Thyroid gland (tissue), 4 donors: ENCODE results near the gene PIK3R5. TPM values are rescaled to one million over a fixed set of nuclear protein-coding genes. Genes with fewer than 3 reads are reported as not detected.

Experiments used
- DNase-seq, 2 donors: peaks; one replicate each; pipeline ENCODE4 v3.0.0-alpha.2; 2019
- H3K27ac ChIP-seq, 3 donors: fragments of 200-600 bp; sonication (generic); 1 replicate in 2 of 3; 2 replicates in 1 of 3; pipeline ENCODE4 v1.5.1; 2016 to 2019; ENCODE audit warnings: mild to moderate bottlenecking in 1 of 3, moderate library complexity in 1 of 3
- H3K27me3 ChIP-seq: fragments of 200-600 bp; sonication (generic); one replicate; pipeline ENCODE4 v1.5.1; 2019
- H3K36me3 ChIP-seq, 2 donors: fragments of 200-600 bp; sonication (generic); one replicate each; pipeline ENCODE4 v1.5.1; 2016 to 2019
- H3K4me1 ChIP-seq, 2 donors: fragments of 200-600 bp; sonication (generic); one replicate each; pipeline ENCODE4 v1.5.1; 2017 to 2019
- H3K4me3 ChIP-seq, 3 donors: fragments of 200-600 bp; sonication (generic); replicated peaks in 1 of 3; 1 replicate in 2 of 3; 2 replicates in 1 of 3; pipeline ENCODE4 v1.5.1; 2016; ENCODE audit warnings: mild to moderate bottlenecking in 1 of 3
- H3K9me3 ChIP-seq: fragments of 200-600 bp; sonication (generic); one replicate; pipeline ENCODE4 v1.5.1; 2017
- POLR2A ChIP-seq, 2 donors: fragments of 450-650 bp; IDR thresholded peaks; one replicate each; pipeline ENCODE4 v1.6.1; 2017; ENCODE audit warnings: antibody characterized with exemption in 2 of 2, mild to moderate bottlenecking in 2 of 2, moderate library complexity in 1 of 2
- WGBS, 2 donors: methylation state at CpG; one replicate each; pipeline ENCODE4 v1.1.5; 2017; 5-methylcytosine and 5-hydroxymethylcytosine counted together
- intact Hi-C: fragments of 100-400 bp; cut with DNase I; formaldehyde crosslinking; loops from one replicate; pipeline ENCODE4 v1.15.1; 2023
- total RNA-seq, 4 donors: library from RNA; depleted of rRNA; stranded (reverse); fragments of >200 nt; gene quantifications; one replicate each; pipeline ENCODE4 v1.2.3, GENCODE V29; 2016
- TF ChIP-seq, protein P1 (sequence below), 6 experiments: fragments of 200-600 bp in 3 of 6; fragments of 450-650 bp in 3 of 6; sonication (generic) in 3 of 6; IDR thresholded peaks; one replicate each; pipeline ENCODE4 v1.5.1; 2016 to 2019; ENCODE audit warnings: antibody characterized with exemption in 6 of 6, mild to moderate bottlenecking in 2 of 6, inconsistent platforms in 1 of 6, moderate library complexity in 1 of 6

PIK3R5 gene
- total RNA-seq, 4 donors from 2014 or later: 2.3 to 10.6 (median 5.1) TPM

DNA sequence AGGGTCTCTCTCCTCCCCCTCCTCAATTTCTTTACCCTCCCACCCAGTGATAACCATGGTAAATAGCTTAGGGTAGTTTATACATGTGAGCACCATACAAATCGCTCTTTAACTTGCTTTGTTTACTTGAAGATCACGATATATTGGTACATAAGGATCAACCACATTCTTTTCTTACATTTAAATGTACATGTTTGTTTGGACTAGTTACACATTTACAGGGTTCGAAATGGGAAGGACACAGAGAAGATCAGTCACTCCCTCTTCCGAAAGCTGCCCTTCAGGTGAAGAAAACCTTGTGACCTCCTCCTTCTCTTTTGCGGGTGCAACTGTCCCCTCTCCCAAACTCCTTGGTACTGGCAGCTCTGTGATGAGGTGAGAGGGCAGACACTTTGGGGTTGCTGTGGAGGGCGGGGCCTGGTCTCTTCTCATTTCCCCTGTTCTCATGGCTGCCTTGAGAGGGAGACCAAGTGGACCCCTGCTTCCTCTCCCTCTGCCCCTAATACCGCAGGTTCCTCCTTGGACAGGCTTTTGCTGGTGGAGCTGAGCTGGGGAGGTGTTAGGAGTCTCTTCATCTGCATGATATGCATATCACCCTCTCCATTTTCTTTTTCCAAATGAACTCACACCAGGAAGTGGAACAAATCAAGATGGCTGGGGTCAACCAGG, 93.3 kb downstream of the PIK3R5 start:
- WGBS, 2 donors: 90 to 93% methylated on average over 7 of the region's 7 CpGs
- Histone ChIP-seq H3K4me1 (no peaks in the 10 kb centered on the region), H3K27ac (no peak overlapping the region), H3K27me3 (no peaks in the 10 kb centered on the region), H3K9me3 (no peaks in the 10 kb centered on the region), H3K4me3 (no peak overlapping the region), H3K36me3 (no peaks in the 10 kb centered on the region)
- no peak for DNase-seq
- TF ChIP-seq POLR2A (IDR thresholded peaks at IDR 0.05): no peak
- TF ChIP-seq, protein P1, sequence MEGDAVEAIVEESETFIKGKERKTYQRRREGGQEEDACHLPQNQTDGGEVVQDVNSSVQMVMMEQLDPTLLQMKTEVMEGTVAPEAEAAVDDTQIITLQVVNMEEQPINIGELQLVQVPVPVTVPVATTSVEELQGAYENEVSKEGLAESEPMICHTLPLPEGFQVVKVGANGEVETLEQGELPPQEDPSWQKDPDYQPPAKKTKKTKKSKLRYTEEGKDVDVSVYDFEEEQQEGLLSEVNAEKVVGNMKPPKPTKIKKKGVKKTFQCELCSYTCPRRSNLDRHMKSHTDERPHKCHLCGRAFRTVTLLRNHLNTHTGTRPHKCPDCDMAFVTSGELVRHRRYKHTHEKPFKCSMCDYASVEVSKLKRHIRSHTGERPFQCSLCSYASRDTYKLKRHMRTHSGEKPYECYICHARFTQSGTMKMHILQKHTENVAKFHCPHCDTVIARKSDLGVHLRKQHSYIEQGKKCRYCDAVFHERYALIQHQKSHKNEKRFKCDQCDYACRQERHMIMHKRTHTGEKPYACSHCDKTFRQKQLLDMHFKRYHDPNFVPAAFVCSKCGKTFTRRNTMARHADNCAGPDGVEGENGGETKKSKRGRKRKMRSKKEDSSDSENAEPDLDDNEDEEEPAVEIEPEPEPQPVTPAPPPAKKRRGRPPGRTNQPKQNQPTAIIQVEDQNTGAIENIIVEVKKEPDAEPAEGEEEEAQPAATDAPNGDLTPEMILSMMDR (IDR thresholded peaks at IDR 0.05): no peak
- intact Hi-C loops: no loop called here

DNA sequence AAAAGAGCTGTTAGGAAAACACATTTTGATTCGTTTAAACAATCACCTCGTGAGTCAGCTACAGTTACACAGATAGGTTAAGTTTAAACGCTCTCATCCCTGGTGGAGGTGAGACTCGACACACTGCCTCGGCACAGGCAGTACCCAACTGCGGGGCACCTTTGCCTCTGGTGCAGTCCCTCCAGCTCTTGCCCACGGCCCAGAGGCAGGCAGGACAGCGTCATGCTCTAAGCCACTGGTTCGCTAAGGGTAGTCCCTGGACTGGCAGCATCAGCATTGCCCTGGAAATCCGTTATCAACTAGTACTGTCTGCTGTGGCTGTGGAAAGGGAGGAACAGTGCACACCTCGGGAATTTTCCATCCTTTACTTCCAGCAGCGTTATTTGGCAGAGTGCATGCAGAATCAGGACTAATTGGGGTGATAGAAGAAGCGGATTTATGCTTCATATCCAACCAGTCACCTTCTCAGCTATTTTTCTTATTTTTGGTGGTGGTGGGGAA, 94.4 kb downstream of the PIK3R5 start:
- WGBS, 2 donors: 86 to 87% methylated on average over 13 of the region's 13 CpGs
- no peak for DNase-seq

GRCh38 chr17:8870406-8871040, 95.0 kb downstream of the PIK3R5 start:
- H3K36me3 ChIP-seq: no peaks in the 10 kb centered on the region

More for the DNA sequence above, 94.4 kb downstream of the PIK3R5 start:
- Histone ChIP-seq H3K27me3 (no peaks in the 10 kb centered on the region), H3K27ac (no peak overlapping the region), H3K4me3 (no peak overlapping the region), H3K9me3 (no peaks in the 10 kb centered on the region), H3K36me3 (no peaks in the 10 kb centered on the region), H3K4me1 (no peaks in the 10 kb centered on the region)
- intact Hi-C loops: no loop called here
- no peak for TF ChIP-seq POLR2A (IDR thresholded peaks at IDR 0.05)
- TF ChIP-seq, protein P1 (IDR thresholded peaks at IDR 0.05): no peak

DNA sequence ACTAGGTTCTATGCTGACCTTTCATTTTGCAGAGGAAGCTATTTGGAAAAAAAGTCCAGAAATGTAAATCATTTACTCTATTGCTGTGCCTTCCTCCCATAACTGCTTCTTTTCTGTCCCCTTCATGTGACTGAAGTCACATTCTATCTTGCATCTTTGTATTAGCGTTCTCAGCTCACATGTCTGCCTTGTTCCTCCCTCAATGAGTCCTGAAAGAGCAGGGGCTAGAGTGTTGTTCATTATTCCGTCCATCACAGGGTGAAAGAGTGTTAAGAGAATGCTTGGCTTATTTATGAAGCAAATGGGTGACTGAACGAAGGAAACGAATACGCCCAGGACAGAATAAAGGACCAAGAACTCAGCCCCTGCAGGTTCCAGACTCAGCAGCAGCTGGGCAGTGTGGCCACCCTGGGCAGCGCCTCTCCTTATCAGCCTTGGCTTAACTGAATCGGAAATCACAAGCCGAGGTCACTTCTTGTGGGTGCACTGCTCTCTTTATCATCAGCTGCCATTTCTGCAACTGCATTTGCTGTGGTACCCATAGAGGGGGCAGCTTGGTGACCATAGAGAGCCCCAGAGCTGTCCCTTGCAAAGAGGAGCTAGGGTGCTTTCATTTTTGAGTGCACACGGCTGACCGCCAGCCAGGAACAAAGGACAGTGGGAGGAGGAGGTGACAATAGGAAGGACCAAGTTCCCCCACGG, 96.2 kb downstream of the PIK3R5 start:
- Histone ChIP-seq H3K4me1 (no peaks in the 10 kb centered on the region), H3K27me3 (no peaks in the 10 kb centered on the region), H3K36me3 (no peaks in the 10 kb centered on the region), H3K4me3 (no peak overlapping the region), H3K27ac (no peak overlapping the region), H3K9me3 (no peaks in the 10 kb centered on the region)
- TF ChIP-seq, protein P1 (IDR thresholded peaks at IDR 0.05): no peak
- no peak for TF ChIP-seq POLR2A (IDR thresholded peaks at IDR 0.05)
- intact Hi-C loops: no loop called here
- WGBS, 2 donors: 68 to 81% methylated on average over 11 of the region's 11 CpGs
- no peak for DNase-seq

More at GRCh38 chr17:8870406-8871040, 95.0 kb downstream of the PIK3R5 start:
- no peaks in the 10 kb centered on the region for H3K27me3 ChIP-seq
- H3K4me1 ChIP-seq: no peaks in the 10 kb centered on the region
- DNase-seq: no peak
- no peaks in the 10 kb centered on the region for H3K9me3 ChIP-seq
- whole genome bisulfite sequencing, 2 donors: 86% methylated on average over 13 of the region's 13 CpGs
- no peak overlapping the region for H3K4me3 ChIP-seq
- no peak for TF ChIP-seq POLR2A (IDR thresholded peaks at IDR 0.05)
- TF ChIP-seq, protein P1 (IDR thresholded peaks at IDR 0.05): no peak
- no peak overlapping the region for H3K27ac ChIP-seq
- intact Hi-C loops: no loop called here
